Osteoblast (primary cell): ENCODE measurements around the gene NHLH1. TPM values are rescaled to one million over a fixed set of nuclear protein-coding genes. Genes with fewer than 3 reads are reported as not detected.

ENCODE experiments used
- DNase-seq: peaks from one replicate; pipeline ENCODE4 v3.0.0; 2011; ENCODE audit warnings: low spot score, mixed read lengths; ENCODE audit not compliant: insufficient read length; ENCODE audit errors: missing footprints
- H2AFZ ChIP-seq: 2 replicates; pipeline ENCODE4 v1.6.0; 2011; ENCODE audit warnings: mild to moderate bottlenecking, low read length
- H3K27ac ChIP-seq: 2 replicates; pipeline ENCODE4 v1.5.1; 2011; ENCODE audit warnings: mild to moderate bottlenecking, low read depth, low read length, moderate library complexity
- H3K27me3 ChIP-seq: 2 replicates; pipeline ENCODE4 v1.6.0; 2012; ENCODE audit warnings: mild to moderate bottlenecking, control low read depth, inconsistent platforms, low read length, moderate library complexity; ENCODE audit not compliant: insufficient read depth
- H3K36me3 ChIP-seq: 2 replicates; pipeline ENCODE4 v1.5.1; 2011; ENCODE audit warnings: mild to moderate bottlenecking, low read length, control low read depth, moderate library complexity; ENCODE audit not compliant: insufficient read depth
- H3K4me1 ChIP-seq: 2 replicates; pipeline ENCODE4 v1.5.1; 2011; ENCODE audit warnings: mild to moderate bottlenecking, low read length, control low read depth, moderate library complexity; ENCODE audit not compliant: insufficient read depth
- H3K4me2 ChIP-seq: 2 replicates; pipeline ENCODE4 v1.6.0; 2011; ENCODE audit warnings: mild to moderate bottlenecking, low read length; ENCODE audit not compliant: insufficient read depth
- H3K4me3 ChIP-seq: fragments of 200-600 bp; sonication (generic); 3 replicates; pipeline ENCODE4 v1.5.1; 2012; ENCODE audit warnings: mild to moderate bottlenecking, low read length, inconsistent platforms; ENCODE audit not compliant: insufficient read depth
- H3K79me2 ChIP-seq: 2 replicates; pipeline ENCODE4 v1.6.0; 2012; ENCODE audit warnings: mild to moderate bottlenecking, low read length, control low read depth, inconsistent platforms; ENCODE audit not compliant: insufficient read depth
- H3K9me3 ChIP-seq: 2 replicates; pipeline ENCODE4 v1.5.1; 2011; ENCODE audit warnings: low read depth, low read length, control low read depth
- H4K20me1 ChIP-seq: 2 replicates; pipeline ENCODE4 v1.6.0; 2012; ENCODE audit warnings: mild to moderate bottlenecking, low read length, control low read depth; ENCODE audit not compliant: insufficient read depth
- CTCF ChIP-seq: IDR thresholded peaks from 2 replicates; pipeline ENCODE4 v1.5.1; 2011; ENCODE audit warnings: mild to moderate bottlenecking, low read depth, low read length, moderate library complexity; ENCODE audit errors: extremely low read depth
- total RNA-seq: library from RNA; depleted of rRNA; stranded (reverse); fragments of >200 nt; gene quantifications from 2 replicates; pipeline ENCODE4 v1.2.3, GENCODE V29; 2012

NHLH1 gene
- total RNA-seq, 1 donor: not detected

- H3K4me2 ChIP-seq: no peak overlapping the region
- peaks cover 4% of the 10 kb centered on the region for H4K20me1 ChIP-seq
- H3K4me1 ChIP-seq: no peaks in the 10 kb centered on the region
- H3K9me3 ChIP-seq: no peaks in the 10 kb centered on the region
- no peak overlapping the region for H3K27ac ChIP-seq
- H3K4me3 ChIP-seq: no peak overlapping the region
- H3K79me2 ChIP-seq: no peaks in the 10 kb centered on the region
- H3K27me3 ChIP-seq: no peaks in the 10 kb centered on the region
- DNase-seq: no peak
- H3K36me3 ChIP-seq: peaks cover 37% of the 10 kb centered on the region
- no peak overlapping the region for H2AFZ ChIP-seq
- TF ChIP-seq CTCF: no peak
Measured at GRCh38 chr1:160360227-160360695, 6.6 kb upstream of the NHLH1 start.

GRCh38 chr1:160361199-160361598 lies 5.7 kb upstream of the NHLH1 start:
- Histone ChIP-seq H3K36me3 (peaks cover 28% of the 10 kb centered on the region), H3K9me3 (no peaks in the 10 kb centered on the region), H3K4me3 (no peak overlapping the region), H3K27ac (no peak overlapping the region), H3K4me1 (no peaks in the 10 kb centered on the region), H2AFZ (no peak overlapping the region), H4K20me1 (peaks cover 4% of the 10 kb centered on the region), H3K27me3 (no peaks in the 10 kb centered on the region), H3K79me2 (no peaks in the 10 kb centered on the region), H3K4me2 (no peak overlapping the region)
- no peak for DNase-seq
- no peak for TF ChIP-seq CTCF

GRCh38 chr1:160361814-160362167 lies 5.1 kb upstream of the NHLH1 start:
- DNase-seq: no peak
- no peak for TF ChIP-seq CTCF
- Histone ChIP-seq H3K27me3 (no peaks in the 10 kb centered on the region), H3K79me2 (no peaks in the 10 kb centered on the region), H3K4me2 (no peak overlapping the region), H3K9me3 (no peaks in the 10 kb centered on the region), H3K27ac (no peak overlapping the region), H3K4me1 (no peaks in the 10 kb centered on the region), H4K20me1 (peaks cover 4% of the 10 kb centered on the region), H3K4me3 (no peak overlapping the region), H2AFZ (no peak overlapping the region), H3K36me3 (peaks cover 22% of the 10 kb centered on the region)

- Histone ChIP-seq H2AFZ (no peak overlapping the region), H3K9me3 (no peaks in the 10 kb centered on the region), H3K36me3 (peaks cover 20% of the 10 kb centered on the region), H3K4me3 (no peak overlapping the region), H3K27me3 (no peaks in the 10 kb centered on the region), H3K79me2 (no peaks in the 10 kb centered on the region), H3K4me1 (no peaks in the 10 kb centered on the region), H3K4me2 (no peak overlapping the region), H4K20me1 (peaks cover 4% of the 10 kb centered on the region), H3K27ac (no peak overlapping the region)
- DNase-seq: no peak
- no peak for TF ChIP-seq CTCF
Measured at GRCh38 chr1:160362168-160362957, 4.5 kb upstream of the NHLH1 start.
